ENCODE results near the gene EFCAB14. TPM values are rescaled to one million over a fixed set of nuclear protein-coding genes. Genes with fewer than 3 reads are reported as not detected.

Gene EFCAB14
- total and polyA plus RNA-seq, 2 of the 8 experiments (the other 6 are each of a cell fraction or from before 2014, with no cell fraction given): 19.4 to 40.4 TPM

- Histone ChIP-seq H3K18ac (ENCODE audit: extremely low read depth, low read length) (no peak overlapping the region), H3K79me1 (ENCODE audit: low read depth, low read length) (no peaks in the 10 kb centered on the region), H4K20me1 (replicated peaks in 1 of 2; ENCODE audit: control insufficient read depth in 1 of 2, insufficient read depth in 2 of 2, low read length in 2 of 2) (no peaks in the 10 kb centered on the region), H3K9me3 (ENCODE audit: insufficient read depth in 2 of 2, low read depth in 1 of 2, low read length in 1 of 2) (no peaks in the 10 kb centered on the region), H4K5ac (ENCODE audit: insufficient read length, low read depth, low read length) (no peak overlapping the region), H4K8ac (ENCODE audit: extremely low read depth, insufficient read depth, low read length) (no peak overlapping the region), H3K4ac (replicated peaks; ENCODE audit: insufficient read length, low read depth, low read length) (no peak overlapping the region), H4K91ac (replicated peaks; ENCODE audit: insufficient read length, low read length) (no peak overlapping the region), H2BK5ac (ENCODE audit: low read depth, low read length) (no peak overlapping the region), H3K4me3 (ENCODE audit: extremely low read depth in 1 of 4, insufficient read depth in 2 of 4, low read depth in 3 of 4, low read length in 4 of 4) (no peak overlapping the region), H3K36me3 (ENCODE audit: control insufficient read depth in 2 of 4, insufficient read depth in 4 of 4, low read length in 3 of 4) (peaks cover 4 to 53% (median 32%) of the 10 kb centered on the region in 4 experiments; a peak in 7 of 8 replicates), H3K23me2 (ENCODE audit: low read depth, low read length) (no peaks in the 10 kb centered on the region), H3K14ac (ENCODE audit: insufficient read length) (no peak overlapping the region), H2AK5ac (ENCODE audit: low read depth, low read length) (no peak overlapping the region), H3K4me1 (replicated peaks in 1 of 4; ENCODE audit: control insufficient read depth in 3 of 4, insufficient read depth in 4 of 4, low read length in 3 of 4) (peaks cover 1 to 14% (median 9%) of the 10 kb centered on the region in 4 experiments; a peak in 4 of 7 replicates), H3K4me2 (ENCODE audit: insufficient read depth in 1 of 2, low read depth in 2 of 2, low read length in 2 of 2) (no peak overlapping the region), H3K27me3 (replicated peaks in 1 of 4; ENCODE audit: control insufficient read depth in 3 of 4, extremely low read depth in 1 of 4, insufficient read depth in 3 of 4, low read length in 3 of 4) (no peaks in the 10 kb centered on the region), H2BK12ac (ENCODE audit: low read depth, low read length) (no peak overlapping the region), H3K56ac (replicated peaks; ENCODE audit: insufficient read length, low read depth, low read length) (no peak overlapping the region), H3K9ac (replicated peaks in 1 of 4; ENCODE audit: extremely low read depth in 1 of 4, low read depth in 3 of 4, low read length in 3 of 4) (no peak overlapping the region), H2AFZ (ENCODE audit: low read length) (no peak overlapping the region), H2BK120ac (replicated peaks; ENCODE audit: low read depth, low read length) (no peak overlapping the region), H3K27ac (ENCODE audit: low read depth, low read length) (no peak overlapping the region), H2BK20ac (ENCODE audit: low read length) (no peak overlapping the region), H2BK15ac (ENCODE audit: low read length) (no peak overlapping the region), H3K23ac (ENCODE audit: insufficient read length) (no peak overlapping the region), H3K79me2 (ENCODE audit: control insufficient read depth in 1 of 2, insufficient read depth in 2 of 2, low read length in 2 of 2) (no peaks in the 10 kb centered on the region)
- ChIA-PET CTCF (ENCODE audit: partially characterized antibody) (interaction anchor here (1.1 kb wide), 1 partner anchor 202 kb away, joined by 3 read pairs; no protein-coding TSS in a partner anchor), POLR2A (ENCODE audit: partially characterized antibody) (interaction anchor here (1.9 to 3.5 kb wide), 2 partner anchors 12 kb away, joined by 6 to 30 read pairs; partner anchors contain the start of gene ATPAF1)
- 94% methylated on average over 6 of the region's 6 CpGs; no CpG with 5 or more reads in 1 of the 2 experiments for WGBS, 2 experiments (ENCODE audit: extremely low coverage in 1 of 2, insufficient coverage in 1 of 2, insufficient read length in 1 of 2, insufficient replicate concordance in 2 of 2, low coverage in 1 of 2, low lambda C conversion rate in 2 of 2, missing lambda C conversion rate in 1 of 2)
- no peak for FAIRE-seq
- TF ChIP-seq KDM1A (IDR thresholded peaks at IDR 0.05; ENCODE audit: borderline replicate concordance, low read length): no peak
- no peak for TF ChIP-seq SIX5 (IDR thresholded peaks at IDR 0.05; ENCODE audit: low read depth, low read length)
- no peak for TF ChIP-seq KDM4A (IDR thresholded peaks at IDR 0.05; ENCODE audit: low read depth, low read length, severe bottlenecking)
- no peak for TF ChIP-seq HDAC2 (IDR thresholded peaks at IDR 0.05; ENCODE audit: borderline replicate concordance in 1 of 2, low read depth in 2 of 2, low read length in 2 of 2)
- no peak for TF ChIP-seq CREB1 (IDR thresholded peaks at IDR 0.05)
- no peak for TF ChIP-seq MAFK (IDR thresholded peaks at IDR 0.05; ENCODE audit: low read depth, low read length)
- TF ChIP-seq SP2 (IDR thresholded peaks at IDR 0.05; ENCODE audit: low read length): no peak
- TF ChIP-seq RXRA (IDR thresholded peaks at IDR 0.05; ENCODE audit: insufficient read depth, low read depth, low read length): no peak
- TF ChIP-seq, protein P1, sequence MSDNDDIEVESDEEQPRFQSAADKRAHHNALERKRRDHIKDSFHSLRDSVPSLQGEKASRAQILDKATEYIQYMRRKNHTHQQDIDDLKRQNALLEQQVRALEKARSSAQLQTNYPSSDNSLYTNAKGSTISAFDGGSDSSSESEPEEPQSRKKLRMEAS (IDR thresholded peaks at IDR 0.05): no peak
- no peak for TF ChIP-seq BCL11A (IDR thresholded peaks at IDR 0.05; ENCODE audit: low read depth in 2 of 2, low read length in 2 of 2)
- no peak for TF ChIP-seq ZNF274 (IDR thresholded peaks at IDR 0.05; ENCODE audit: borderline replicate concordance, extremely low read depth, low read length)
- no peak for DNase-seq (ENCODE audit: low read depth in 1 of 2, low spot score in 2 of 2)
Observed at GRCh38 chr1:46679789-46680573, 38.9 kb downstream of the EFCAB14 start.
